GM12875 (cell line): ENCODE data around the gene B4GALNT4.
A peak's percentile ranks its signal among the peaks of the same experiment; 100 is the strongest.
"Not testable (repeated sequence)": the region's sequence is repeated elsewhere in the genome, so short reads cannot be mapped to it uniquely, and the experiment has no call there.

ENCODE experiments used
- H3K4me3 ChIP-seq: one replicate; pipeline ENCODE4 v1.5.1; 2011; ENCODE audit warnings: low read depth, low read length, control low read depth
- TF ChIP-seq, protein P1 (sequence below): IDR thresholded peaks from 2 replicates; pipeline ENCODE4 v1.5.1; 2011; ENCODE audit warnings: low read depth, mild to moderate bottlenecking, control low read depth, inconsistent platforms, low read length, moderate library complexity, borderline replicate concordance; ENCODE audit not compliant: insufficient read depth

The B4GALNT4 gene, protein sequence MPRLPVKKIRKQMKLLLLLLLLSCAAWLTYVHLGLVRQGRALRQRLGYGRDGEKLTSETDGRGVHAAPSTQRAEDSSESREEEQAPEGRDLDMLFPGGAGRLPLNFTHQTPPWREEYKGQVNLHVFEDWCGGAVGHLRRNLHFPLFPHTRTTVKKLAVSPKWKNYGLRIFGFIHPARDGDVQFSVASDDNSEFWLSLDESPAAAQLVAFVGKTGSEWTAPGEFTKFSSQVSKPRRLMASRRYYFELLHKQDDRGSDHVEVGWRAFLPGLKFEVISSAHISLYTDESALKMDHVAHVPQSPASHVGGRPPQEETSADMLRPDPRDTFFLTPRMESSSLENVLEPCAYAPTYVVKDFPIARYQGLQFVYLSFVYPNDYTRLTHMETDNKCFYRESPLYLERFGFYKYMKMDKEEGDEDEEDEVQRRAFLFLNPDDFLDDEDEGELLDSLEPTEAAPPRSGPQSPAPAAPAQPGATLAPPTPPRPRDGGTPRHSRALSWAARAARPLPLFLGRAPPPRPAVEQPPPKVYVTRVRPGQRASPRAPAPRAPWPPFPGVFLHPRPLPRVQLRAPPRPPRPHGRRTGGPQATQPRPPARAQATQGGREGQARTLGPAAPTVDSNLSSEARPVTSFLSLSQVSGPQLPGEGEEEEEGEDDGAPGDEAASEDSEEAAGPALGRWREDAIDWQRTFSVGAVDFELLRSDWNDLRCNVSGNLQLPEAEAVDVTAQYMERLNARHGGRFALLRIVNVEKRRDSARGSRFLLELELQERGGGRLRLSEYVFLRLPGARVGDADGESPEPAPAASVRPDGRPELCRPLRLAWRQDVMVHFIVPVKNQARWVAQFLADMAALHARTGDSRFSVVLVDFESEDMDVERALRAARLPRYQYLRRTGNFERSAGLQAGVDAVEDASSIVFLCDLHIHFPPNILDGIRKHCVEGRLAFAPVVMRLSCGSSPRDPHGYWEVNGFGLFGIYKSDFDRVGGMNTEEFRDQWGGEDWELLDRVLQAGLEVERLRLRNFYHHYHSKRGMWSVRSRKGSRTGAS

DNA sequence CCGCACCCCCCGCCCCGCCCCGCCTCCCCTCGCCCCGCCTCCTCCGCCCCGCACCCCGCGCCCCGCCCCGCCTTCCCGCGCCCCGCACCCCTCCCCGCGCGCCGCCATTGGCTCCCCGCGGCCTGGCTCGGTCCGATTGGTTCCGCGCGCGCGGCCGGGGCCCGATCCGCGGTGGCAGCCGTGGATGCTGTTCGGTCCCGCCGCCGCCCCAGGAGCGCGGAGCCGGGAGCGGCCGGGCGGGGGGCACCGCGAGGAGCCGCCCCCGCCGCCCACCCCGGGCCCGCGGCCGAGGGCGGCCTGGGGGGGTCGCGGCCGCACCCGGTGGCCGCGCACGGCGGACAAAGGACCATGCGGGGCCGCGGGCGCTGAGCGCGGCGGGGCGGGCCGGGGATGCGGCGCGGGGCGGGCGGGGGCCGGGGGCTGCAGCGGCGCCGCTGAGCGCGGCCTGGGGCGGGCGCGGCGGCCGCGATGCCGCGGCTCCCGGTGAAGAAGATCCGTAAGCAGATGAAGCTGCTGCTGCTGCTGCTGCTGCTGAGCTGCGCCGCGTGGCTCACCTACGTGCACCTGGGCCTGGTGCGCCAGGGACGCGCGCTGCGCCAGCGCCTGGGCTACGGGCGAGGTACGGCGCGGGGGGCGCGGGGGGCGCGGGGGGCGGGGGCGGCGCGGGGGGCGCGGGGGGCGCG lies at the start of gene B4GALNT4:
Gene B4GALNT4 (plus strand): TSS at position 164 of the 683 bp plus-strand sequence. CDS start 305 bp downstream, at position 469.
- TF ChIP-seq, protein P1, sequence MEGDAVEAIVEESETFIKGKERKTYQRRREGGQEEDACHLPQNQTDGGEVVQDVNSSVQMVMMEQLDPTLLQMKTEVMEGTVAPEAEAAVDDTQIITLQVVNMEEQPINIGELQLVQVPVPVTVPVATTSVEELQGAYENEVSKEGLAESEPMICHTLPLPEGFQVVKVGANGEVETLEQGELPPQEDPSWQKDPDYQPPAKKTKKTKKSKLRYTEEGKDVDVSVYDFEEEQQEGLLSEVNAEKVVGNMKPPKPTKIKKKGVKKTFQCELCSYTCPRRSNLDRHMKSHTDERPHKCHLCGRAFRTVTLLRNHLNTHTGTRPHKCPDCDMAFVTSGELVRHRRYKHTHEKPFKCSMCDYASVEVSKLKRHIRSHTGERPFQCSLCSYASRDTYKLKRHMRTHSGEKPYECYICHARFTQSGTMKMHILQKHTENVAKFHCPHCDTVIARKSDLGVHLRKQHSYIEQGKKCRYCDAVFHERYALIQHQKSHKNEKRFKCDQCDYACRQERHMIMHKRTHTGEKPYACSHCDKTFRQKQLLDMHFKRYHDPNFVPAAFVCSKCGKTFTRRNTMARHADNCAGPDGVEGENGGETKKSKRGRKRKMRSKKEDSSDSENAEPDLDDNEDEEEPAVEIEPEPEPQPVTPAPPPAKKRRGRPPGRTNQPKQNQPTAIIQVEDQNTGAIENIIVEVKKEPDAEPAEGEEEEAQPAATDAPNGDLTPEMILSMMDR, result no peak
- H3K4me3 ChIP-seq, result no peak within 1 kb of the TSS

DNA sequence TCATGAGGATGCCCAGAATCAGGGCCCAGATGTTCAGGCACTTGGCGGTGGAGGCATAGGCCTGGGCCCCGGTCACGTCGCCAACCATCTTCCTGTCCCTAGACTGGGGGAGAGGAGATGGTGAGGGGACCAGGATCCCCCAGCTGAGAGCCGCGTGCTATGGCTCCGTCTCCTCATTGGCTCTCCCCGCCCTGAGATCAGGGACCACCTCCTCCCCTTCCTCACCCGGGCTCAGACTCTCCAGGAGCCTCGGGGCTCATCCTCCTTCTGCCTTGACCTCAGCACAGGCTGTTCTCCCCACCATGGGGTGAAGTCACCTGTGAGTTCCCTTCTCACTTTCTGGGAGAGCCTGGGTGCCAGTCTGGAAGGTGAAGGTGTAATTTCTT lies 49.4 kb upstream of the B4GALNT4 start:
- not testable (repeated sequence) for H3K4me3 ChIP-seq

DNA sequence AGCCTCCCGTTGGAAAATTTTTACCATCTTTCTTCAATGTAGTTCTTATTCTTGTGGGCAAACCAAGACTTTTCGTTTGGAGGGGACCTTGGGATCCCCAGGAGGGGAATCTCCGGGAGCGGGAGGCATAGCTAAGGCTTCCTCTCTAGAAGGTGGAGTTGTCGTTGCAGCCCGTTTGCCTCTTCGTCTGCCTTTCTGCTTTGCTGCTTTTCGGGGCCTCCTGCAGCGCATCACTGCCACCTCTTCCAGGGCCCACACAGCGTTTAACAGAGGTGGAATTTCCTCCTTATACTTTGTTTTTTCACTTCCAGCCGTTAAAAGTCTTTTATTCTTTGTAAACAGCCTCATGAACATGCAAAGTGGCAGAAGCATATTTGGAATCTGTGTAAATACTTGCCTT lies 45.1 kb upstream of the B4GALNT4 start:
- no peak overlapping the region for H3K4me3 ChIP-seq
- TF ChIP-seq, protein P1, result no peak

DNA sequence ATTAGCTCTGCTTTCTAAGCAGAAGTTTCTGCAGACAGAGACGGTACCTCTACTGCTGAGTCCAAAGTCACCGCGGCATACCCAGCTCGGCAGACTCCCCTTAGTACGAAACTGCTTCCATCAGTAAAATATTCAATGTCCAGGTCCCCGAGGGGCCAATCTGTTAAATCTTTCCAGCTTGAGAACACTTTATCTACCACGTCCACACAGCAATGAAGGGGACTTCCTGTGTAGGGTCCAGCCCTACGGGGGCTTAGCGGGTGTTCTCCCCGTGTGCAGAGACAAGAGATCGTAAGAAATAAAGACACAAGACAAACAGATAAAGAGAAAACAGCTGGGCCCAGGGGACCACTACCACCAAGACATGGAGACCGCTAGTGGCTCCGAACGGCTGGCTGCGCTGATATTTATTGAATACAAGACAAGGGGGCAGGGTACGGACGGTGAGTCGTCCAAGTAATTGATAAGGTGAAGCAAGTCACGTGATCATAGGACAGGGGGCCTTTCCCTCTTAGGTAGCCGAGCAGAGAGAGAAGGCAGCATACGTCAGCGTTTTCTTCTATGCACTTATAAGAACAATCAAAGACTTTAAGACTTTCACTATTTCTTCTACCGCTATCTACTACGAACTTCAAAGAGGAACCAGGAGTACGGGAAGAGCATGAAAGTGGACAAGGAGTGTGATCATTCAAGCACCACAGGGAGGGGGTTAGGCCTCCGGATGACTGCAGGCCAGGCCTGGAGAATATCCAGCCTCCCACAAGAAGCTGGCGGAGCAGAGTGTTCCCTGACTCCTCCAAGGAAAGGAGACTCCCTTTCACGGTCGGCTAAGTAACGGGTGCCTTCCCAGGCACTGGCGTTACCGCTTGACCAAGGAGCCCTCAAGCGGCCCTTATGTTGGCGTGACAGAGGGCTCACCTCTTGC lies 44.4 kb upstream of the B4GALNT4 start:
- not testable (repeated sequence) for H3K4me3 ChIP-seq

DNA sequence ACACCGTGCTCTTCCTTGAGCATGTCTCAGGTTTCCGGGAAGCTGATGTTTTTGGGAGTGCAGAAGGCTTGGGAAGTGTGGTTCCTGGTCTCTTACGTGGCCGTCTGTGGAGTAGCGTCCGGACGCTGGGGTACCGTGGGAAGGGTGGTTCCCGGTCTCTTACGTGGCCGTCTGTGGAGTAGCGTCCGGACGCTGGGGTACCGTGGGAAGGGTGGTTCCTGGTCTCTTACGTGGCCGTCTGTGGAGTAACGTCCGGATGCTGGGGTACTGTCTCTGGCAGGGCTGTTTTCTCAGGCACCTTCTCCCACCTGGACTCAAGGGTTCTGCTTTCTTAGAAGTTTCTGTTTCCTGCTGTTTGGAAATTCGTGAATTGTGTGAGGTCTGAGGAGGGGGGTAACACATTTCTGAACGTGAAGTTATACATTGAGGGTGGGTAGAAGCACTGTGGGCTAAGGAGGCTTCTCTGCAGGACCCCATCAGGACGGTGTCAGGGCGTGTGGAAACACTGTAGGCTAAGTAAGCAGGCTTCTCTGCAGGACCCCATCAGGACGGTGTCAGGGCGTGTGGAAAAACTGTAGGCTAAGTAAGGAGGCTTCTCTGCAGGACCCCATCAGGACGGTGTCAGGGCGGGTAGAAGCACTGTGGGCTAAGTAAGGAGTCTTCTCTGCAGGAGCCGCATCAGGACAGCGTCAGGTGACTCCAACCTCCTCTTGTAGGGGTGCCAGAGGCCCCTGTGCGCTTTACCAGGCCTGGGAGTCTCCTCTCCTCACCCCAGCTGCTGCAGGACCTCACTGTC lies 43.3 kb upstream of the B4GALNT4 start:
- H3K4me3 ChIP-seq, result no peak overlapping the region
- TF ChIP-seq, protein P1, result no peak

DNA sequence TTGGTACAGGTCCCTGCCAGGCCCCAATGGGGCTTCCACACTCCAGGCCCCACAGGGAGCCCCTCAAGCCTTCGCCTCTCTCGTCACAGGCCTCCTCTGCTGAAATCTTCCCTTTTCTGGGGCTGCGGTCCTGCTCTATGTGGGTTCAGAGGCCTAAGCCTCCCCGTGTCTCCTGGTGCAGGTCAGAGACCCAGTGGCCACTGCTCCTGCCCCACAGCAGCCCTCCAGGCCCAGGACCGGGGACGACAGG lies 42.8 kb upstream of the B4GALNT4 start:
- TF ChIP-seq, protein P1, result no peak
- peak overlapping the region; percentile 6 for H3K4me3 ChIP-seq
